K562 (cell line): ENCODE data around the gene TBATA. TPM values are rescaled to one million over a fixed set of nuclear protein-coding genes. Genes with fewer than 3 reads are reported as not detected.

Source experiments
- CHAMP1 ChIP-seq: fragments of 450-650 bp; IDR thresholded peaks from 2 replicates; pipeline ENCODE4 v1.6.1; 2016; ENCODE audit warnings: mild to moderate bottlenecking
- ETS2 ChIP-seq: IDR thresholded peaks from 2 replicates; pipeline ENCODE4 v1.6.1; 2016; ENCODE audit warnings: borderline replicate concordance, missing genetic modification characterization, mild to moderate bottlenecking, moderate library complexity, missing compliant biosample characterization; ENCODE audit not compliant: poor library complexity, severe bottlenecking
- NCOA1 ChIP-seq: fragments of 450-650 bp; IDR thresholded peaks from 2 replicates; pipeline ENCODE4 v1.6.1; 2016; ENCODE audit warnings: low read depth
- NR2C1 ChIP-seq, 2 experiments: fragments of 450-650 bp; IDR thresholded peaks; 2 replicates each; pipeline ENCODE4 v1.6.1; 2017; ENCODE audit warnings: mild to moderate bottlenecking in 2 of 2, antibody characterized with exemption in 1 of 2, inconsistent platforms in 1 of 2, missing compliant biosample characterization in 1 of 2, missing genetic modification characterization in 1 of 2
- PML ChIP-seq: IDR thresholded peaks from 2 replicates; pipeline ENCODE4 v1.6.1; 2012; ENCODE audit warnings: low read length, inconsistent platforms
- POLR2G ChIP-seq: fragments of 200-400 bp; formaldehyde crosslinking; IDR thresholded peaks from 2 replicates; pipeline ENCODE4 v1.6.1; 2017; ENCODE audit warnings: low read depth, mild to moderate bottlenecking, antibody characterized with exemption, low read length, moderate library complexity
- RBM17 ChIP-seq: fragments of 200-400 bp; formaldehyde crosslinking; IDR thresholded peaks from 2 replicates; pipeline ENCODE4 v1.6.1; 2017; ENCODE audit warnings: low read depth, mild to moderate bottlenecking, low read length, borderline replicate concordance
- SIRT6 ChIP-seq: IDR thresholded peaks from one replicate; pipeline ENCODE4 v1.6.1; 2012; ENCODE audit warnings: low read depth, mild to moderate bottlenecking, control low read depth, inconsistent platforms, low read length, moderate library complexity
- SIX5 ChIP-seq, 2 experiments: IDR thresholded peaks; 2 replicates each; pipeline ENCODE4 v1.6.1; 2011; ENCODE audit warnings: low read length in 2 of 2, borderline replicate concordance in 1 of 2, low read depth in 1 of 2, mild to moderate bottlenecking in 1 of 2, moderate library complexity in 1 of 2; ENCODE audit not compliant: insufficient read depth in 1 of 2
- SMARCA5 ChIP-seq: fragments of 450-650 bp; IDR thresholded peaks from 2 replicates; pipeline ENCODE4 v1.6.1; 2016
- SMARCE1 ChIP-seq: fragments of 450-650 bp; IDR thresholded peaks from 2 replicates; pipeline ENCODE4 v1.7.1; 2016; ENCODE audit warnings: mild to moderate bottlenecking
- SRSF3 ChIP-seq: fragments of 200-400 bp; formaldehyde crosslinking; IDR thresholded peaks from 2 replicates; pipeline ENCODE4 v1.6.1; 2016; ENCODE audit warnings: mild to moderate bottlenecking, low read length, moderate library complexity; ENCODE audit not compliant: insufficient read depth
- ZC3H8 ChIP-seq: fragments of 450-650 bp; IDR thresholded peaks from 2 replicates; pipeline ENCODE4 v1.6.1; 2017
- ZNF224 ChIP-seq: sonication (generic); formaldehyde crosslinking; IDR thresholded peaks from 2 replicates; pipeline ENCODE4 v1.8.0; 2022; ENCODE audit warnings: mild to moderate bottlenecking, missing genetic modification reagents
- ZNF274 ChIP-seq: IDR thresholded peaks from 2 replicates; pipeline ENCODE4 v1.6.1; 2011; ENCODE audit warnings: low read depth, mild to moderate bottlenecking, low read length, moderate library complexity, borderline replicate concordance
- ZNF449 ChIP-seq: fragments of 250-450 bp; sonication (Bioruptor Pico); IDR thresholded peaks from 2 replicates; pipeline ENCODE4 v1.8.0; 2022; ENCODE audit warnings: moderate library complexity, mild to moderate bottlenecking, inconsistent platforms
- ZNF584 ChIP-seq: fragments of 200-800 bp; sonication (Bioruptor generic); IDR thresholded peaks from 2 replicates; pipeline ENCODE4 v1.6.1; 2016; ENCODE audit warnings: low read depth, mild to moderate bottlenecking, missing genetic modification characterization, missing compliant biosample characterization
- ZZZ3 ChIP-seq: fragments of 450-650 bp; IDR thresholded peaks from 2 replicates; pipeline ENCODE4 v1.6.1; 2016; ENCODE audit warnings: antibody characterized with exemption, mild to moderate bottlenecking, moderate library complexity
- polyA plus RNA-seq, 8 experiments: library from polyadenylated mRNA; depleted of rRNA in 4 of 8; stranded (reverse) in 5 of 8; unstranded in 3 of 8; fragments of >200 nt; fragmentation: Nextera tagmentation in 2 of 8; fragmentation: Illumina TruSeq in 1 of 8; extraction: Ambion mirVana in 2 of 8; extraction: Trizol in 1 of 8; gene quantifications; 2 replicates each; pipeline versions ENCODE4 v1.2.1 to v1.2.3, GENCODE V29; 2011 to 2014; ENCODE audit warnings: inconsistent platforms in 1 of 8, missing spikeins in 1 of 8
- total RNA-seq, 7 experiments: library from RNA; depleted of rRNA in 6 of 7; stranded (reverse); fragments of >200 nt in 6 of 7; fragmentation: Illumina TruSeq in 2 of 7; extraction: Trizol in 2 of 7; gene quantifications; 2 replicates each; pipeline versions ENCODE4 v1.2.1 to v1.2.3, GENCODE V29; 2011 to 2021; ENCODE audit warnings: low replicate concordance in 1 of 7
- TF ChIP-seq, protein P1 (sequence below): fragments of 250-450 bp; sonication (Bioruptor Pico); IDR thresholded peaks from 2 replicates; pipeline ENCODE4 v1.8.0; 2022; ENCODE audit warnings: moderate library complexity, mild to moderate bottlenecking, inconsistent platforms
- TF ChIP-seq, protein P2 (sequence below): fragments of 250-450 bp; sonication (Bioruptor Pico); IDR thresholded peaks from 2 replicates; pipeline ENCODE4 v1.5.0; 2020; ENCODE audit warnings: mild to moderate bottlenecking, borderline replicate concordance
- TF ChIP-seq, protein P3 (sequence below): IDR thresholded peaks from 2 replicates; pipeline ENCODE4 v1.6.1; 2012; ENCODE audit warnings: low read depth, low read length, improper control_type of control experiment, borderline replicate concordance

TBATA gene
- total and polyA plus RNA-seq, 9 of the 15 experiments (the other 6 are each of a cell fraction or from before 2014, with no cell fraction given): not detected

- TF ChIP-seq RBM17 (no peak), SIX5 (IDR thresholded peaks at IDR 0.05; ENCODE audit: borderline replicate concordance in 1 of 2, insufficient read depth in 1 of 2, low read depth in 1 of 2, low read length in 2 of 2) (no peak), ETS2 (tag) (no peak), SMARCA5 (no peak), POLR2G (no peak), ZNF449 (no peak), NCOA1 (no peak), ZNF584 (CRISPR knock-in tag) (no peak), NR2C1 (IDR thresholded peaks at IDR 0.05) (no peak), NR2C1 (tag; IDR thresholded peaks at IDR 0.05) (no peak), ZNF274 (no peak), SMARCE1 (no peak), ZC3H8 (no peak), SIRT6 (no peak), ZNF224 (CRISPR knock-in tag) (no peak), ZZZ3 (no peak), SRSF3 (no peak), CHAMP1 (no peak), PML (no peak)
- TF ChIP-seq, protein P1, sequence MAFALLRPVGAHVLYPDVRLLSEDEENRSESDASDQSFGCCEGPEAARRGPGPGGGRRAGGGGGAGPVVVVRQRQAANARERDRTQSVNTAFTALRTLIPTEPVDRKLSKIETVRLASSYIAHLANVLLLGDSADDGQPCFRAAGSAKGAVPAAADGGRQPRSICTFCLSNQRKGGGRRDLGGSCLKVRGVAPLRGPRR: no peak
- TF ChIP-seq, protein P2, sequence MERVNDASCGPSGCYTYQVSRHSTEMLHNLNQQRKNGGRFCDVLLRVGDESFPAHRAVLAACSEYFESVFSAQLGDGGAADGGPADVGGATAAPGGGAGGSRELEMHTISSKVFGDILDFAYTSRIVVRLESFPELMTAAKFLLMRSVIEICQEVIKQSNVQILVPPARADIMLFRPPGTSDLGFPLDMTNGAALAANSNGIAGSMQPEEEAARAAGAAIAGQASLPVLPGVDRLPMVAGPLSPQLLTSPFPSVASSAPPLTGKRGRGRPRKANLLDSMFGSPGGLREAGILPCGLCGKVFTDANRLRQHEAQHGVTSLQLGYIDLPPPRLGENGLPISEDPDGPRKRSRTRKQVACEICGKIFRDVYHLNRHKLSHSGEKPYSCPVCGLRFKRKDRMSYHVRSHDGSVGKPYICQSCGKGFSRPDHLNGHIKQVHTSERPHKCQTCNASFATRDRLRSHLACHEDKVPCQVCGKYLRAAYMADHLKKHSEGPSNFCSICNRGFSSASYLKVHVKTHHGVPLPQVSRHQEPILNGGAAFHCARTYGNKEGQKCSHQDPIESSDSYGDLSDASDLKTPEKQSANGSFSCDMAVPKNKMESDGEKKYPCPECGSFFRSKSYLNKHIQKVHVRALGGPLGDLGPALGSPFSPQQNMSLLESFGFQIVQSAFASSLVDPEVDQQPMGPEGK (CRISPR knock-in tag): no peak
- TF ChIP-seq, protein P3, sequence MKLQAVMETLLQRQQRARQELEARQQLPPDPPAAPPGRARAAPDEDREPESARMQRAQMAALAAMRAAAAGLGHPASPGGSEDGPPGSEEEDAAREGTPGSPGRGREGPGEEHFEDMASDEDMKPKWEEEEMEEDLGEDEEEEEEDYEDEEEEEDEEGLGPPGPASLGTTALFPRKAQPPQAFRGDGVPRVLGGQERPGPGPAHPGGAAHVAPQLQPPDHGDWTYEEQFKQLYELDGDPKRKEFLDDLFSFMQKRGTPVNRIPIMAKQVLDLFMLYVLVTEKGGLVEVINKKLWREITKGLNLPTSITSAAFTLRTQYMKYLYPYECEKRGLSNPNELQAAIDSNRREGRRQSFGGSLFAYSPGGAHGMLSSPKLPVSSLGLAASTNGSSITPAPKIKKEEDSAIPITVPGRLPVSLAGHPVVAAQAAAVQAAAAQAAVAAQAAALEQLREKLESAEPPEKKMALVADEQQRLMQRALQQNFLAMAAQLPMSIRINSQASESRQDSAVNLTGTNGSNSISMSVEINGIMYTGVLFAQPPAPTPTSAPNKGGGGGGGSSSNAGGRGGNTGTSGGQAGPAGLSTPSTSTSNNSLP: no peak
These were observed 28.9 kb upstream of the TBATA start (continued) for GRCh38 chr10:70814126-70814525.
